SK-N-SH (cell line): ENCODE results near the gene RWDD2A. TPM values are rescaled to one million over a fixed set of nuclear protein-coding genes. Genes with fewer than 3 reads are reported as not detected.

Experiments
- CTCF ChIA-PET: fragments of 300-600, 350-600 bp; formaldehyde crosslinking; extraction: SDS; loops from one replicate; lab custom pipeline; 2021; lab: Yijun Ruan, JAX
- POLR2A ChIA-PET: fragments of 350-600 bp; sonication (Branson Sonifier 250); formaldehyde crosslinking; extraction: SDS; loops from one replicate; lab custom pipeline; 2020; ENCODE audit warnings: antibody characterized with exemption, inconsistent platforms; lab: Yijun Ruan, JAX
- DNase-seq: peaks from one replicate; pipeline ENCODE4 v3.0.0; 2012
- H2AFZ ChIP-seq: fragments of 200-600 bp; sonication (generic); 2 replicates; pipeline ENCODE4 v1.8.1; 2016; ENCODE audit warnings: antibody characterized with exemption, mild to moderate bottlenecking, low read depth
- H3F3A ChIP-seq: fragments of 200-600 bp; sonication (generic); replicated peaks from 2 replicates; pipeline ENCODE3; 2016; ENCODE audit warnings: antibody characterized with exemption, mild to moderate bottlenecking; ENCODE audit not compliant: insufficient read depth
- H3K27ac ChIP-seq, 2 experiments: fragments of 200-500 bp in 1 of 2; fragments of 200-600 bp in 1 of 2; sonication (Bioruptor generic) in 1 of 2; sonication (generic), shearing (Covaris generic) in 1 of 2; 2 replicates each; pipeline versions ENCODE4 v1.5.1 to v1.6.1; 2014 to 2016; ENCODE audit warnings: low read depth in 2 of 2, inconsistent platforms in 1 of 2, low read length in 1 of 2, mild to moderate bottlenecking in 1 of 2, mixed read lengths in 1 of 2
- H3K27me3 ChIP-seq: fragments of 200-600 bp; sonication (generic), shearing (Covaris generic); 2 replicates; pipeline ENCODE4 v1.6.1; 2016; ENCODE audit warnings: mixed run types; ENCODE audit not compliant: insufficient read depth
- H3K36me3 ChIP-seq, 2 experiments: fragments of 200-500 bp in 1 of 2; fragments of 200-600 bp in 1 of 2; sonication (Bioruptor generic) in 1 of 2; sonication (generic) in 1 of 2; replicated peaks in 1 of 2; 2 replicates each; pipeline versions ENCODE3 to v1.5.1; 2014 to 2016; ENCODE audit warnings: low read length in 1 of 2, mild to moderate bottlenecking in 1 of 2; ENCODE audit not compliant: insufficient read depth in 2 of 2, control insufficient read depth in 1 of 2
- H3K4me1 ChIP-seq, 2 experiments: fragments of 200-500 bp in 1 of 2; fragments of 200-600 bp in 1 of 2; sonication (Bioruptor generic) in 1 of 2; sonication (generic), shearing (Covaris generic) in 1 of 2; 2 replicates each; pipeline versions ENCODE4 v1.5.1 to v1.6.1; 2014 to 2016; ENCODE audit warnings: low read depth in 1 of 2, low read length in 1 of 2, mixed run types in 1 of 2; ENCODE audit not compliant: insufficient read depth in 2 of 2, control insufficient read depth in 1 of 2
- H3K4me2 ChIP-seq: fragments of 200-600 bp; sonication (generic), shearing (Covaris generic); 2 replicates; pipeline ENCODE4 v1.6.1; 2017; ENCODE audit warnings: mixed run types
- H3K4me3 ChIP-seq, 2 experiments: fragments of 200-500 bp in 1 of 2; fragments of 200-600 bp in 1 of 2; sonication (Bioruptor generic) in 1 of 2; sonication (generic), shearing (Covaris generic) in 1 of 2; 2 replicates each; pipeline versions ENCODE4 v1.5.1 to v1.8.1; 2014 to 2016; ENCODE audit warnings: low read depth in 2 of 2, inconsistent platforms in 1 of 2, low read length in 1 of 2, mild to moderate bottlenecking in 1 of 2, mixed read lengths in 1 of 2, moderate library complexity in 1 of 2
- H3K79me2 ChIP-seq: fragments of 200-600 bp; sonication (generic); 2 replicates; pipeline ENCODE4 v1.8.1; 2017; ENCODE audit warnings: mild to moderate bottlenecking; ENCODE audit not compliant: insufficient read depth
- H3K9ac ChIP-seq: fragments of 200-600 bp; sonication (generic); 2 replicates; pipeline ENCODE4 v1.6.1; 2017; ENCODE audit warnings: mixed run types
- H3K9me2 ChIP-seq: fragments of 200-600 bp; sonication (generic); 2 replicates; pipeline ENCODE4 v1.6.1; 2017; ENCODE audit warnings: mixed run types
- H3K9me3 ChIP-seq: fragments of 200-600 bp; sonication (generic); 2 replicates; pipeline ENCODE4 v1.6.1; 2017; ENCODE audit warnings: mixed run types, mild to moderate bottlenecking, moderate library complexity
- H4K20me1 ChIP-seq: fragments of 200-600 bp; sonication (generic); 2 replicates; pipeline ENCODE4 v1.6.1; 2017; ENCODE audit warnings: mild to moderate bottlenecking, mixed run types; ENCODE audit not compliant: insufficient read depth
- CTCF ChIP-seq: fragments of 200-600 bp; sonication (generic); IDR thresholded peaks from 2 replicates; pipeline ENCODE4 v1.6.1; 2017; ENCODE audit warnings: antibody characterized with exemption, mild to moderate bottlenecking, moderate library complexity
- FOXJ3 ChIP-seq: sonication (generic); formaldehyde crosslinking; IDR thresholded peaks from 2 replicates; pipeline ENCODE4 v1.5.1; 2020; ENCODE audit warnings: mild to moderate bottlenecking, missing genetic modification reagents
- GABPA ChIP-seq: IDR thresholded peaks from 2 replicates; pipeline ENCODE4 v1.4.0; 2012; ENCODE audit warnings: low read depth, mild to moderate bottlenecking
- JUND ChIP-seq: IDR thresholded peaks from 2 replicates; pipeline ENCODE4 v1.4.0; 2012
- NFIC ChIP-seq: IDR thresholded peaks from 2 replicates; pipeline ENCODE4 v1.4.0; 2012; ENCODE audit warnings: borderline replicate concordance
- RAD21 ChIP-seq: IDR thresholded peaks from 2 replicates; pipeline ENCODE4 v1.6.1; 2012; ENCODE audit warnings: mild to moderate bottlenecking, low read length
- RCOR1 ChIP-seq: fragments of 150-350 bp; IDR thresholded peaks from 2 replicates; pipeline ENCODE4 v1.6.1; 2017; ENCODE audit warnings: antibody characterized with exemption, low read length
- RXRA ChIP-seq: IDR thresholded peaks from 2 replicates; pipeline ENCODE4 v1.4.0; 2012; ENCODE audit warnings: low read depth, mild to moderate bottlenecking, borderline replicate concordance
- SMC3 ChIP-seq: IDR thresholded peaks from 2 replicates; pipeline ENCODE4 v1.6.1; 2012; ENCODE audit warnings: low read depth, low read length, improper control_type of control experiment
- TAF1 ChIP-seq: IDR thresholded peaks from 2 replicates; pipeline ENCODE4 v1.6.1; 2012; ENCODE audit warnings: low read depth, mild to moderate bottlenecking, low read length, moderate library complexity, borderline replicate concordance
- USF2 ChIP-seq: fragments of 150-350 bp; IDR thresholded peaks from 2 replicates; pipeline ENCODE4 v1.6.1; 2017; ENCODE audit warnings: antibody characterized with exemption, low read length, low read depth, borderline replicate concordance
- YY1 ChIP-seq: IDR thresholded peaks from 2 replicates; pipeline ENCODE4 v1.4.0; 2012; ENCODE audit warnings: low read depth, mild to moderate bottlenecking
- WGBS: methylation state at CpG from one replicate; pipeline ENCODE4 v1.1.6; 2017; ENCODE audit warnings: low lambda C conversion rate; 5-methylcytosine and 5-hydroxymethylcytosine counted together
- polyA plus RNA-seq, 3 experiments: library from polyadenylated mRNA; depleted of rRNA; stranded (reverse); fragments of >200 nt; gene quantifications; 2 replicates each; pipeline ENCODE4 v1.2.3, GENCODE V29; 2012
- TF ChIP-seq, protein P1 (sequence below): IDR thresholded peaks from 2 replicates; pipeline ENCODE4 v1.4.0; 2012; ENCODE audit warnings: low read depth, borderline replicate concordance
- TF ChIP-seq, protein P2 (sequence below): IDR thresholded peaks from 2 replicates; pipeline ENCODE4 v1.6.1; 2012; ENCODE audit warnings: mild to moderate bottlenecking, low read depth, low read length, moderate library complexity

RWDD2A gene
- polyA plus RNA-seq, 1 of the 3 experiments (the other 2 are of a cell fraction): 3.4 TPM

DNA sequence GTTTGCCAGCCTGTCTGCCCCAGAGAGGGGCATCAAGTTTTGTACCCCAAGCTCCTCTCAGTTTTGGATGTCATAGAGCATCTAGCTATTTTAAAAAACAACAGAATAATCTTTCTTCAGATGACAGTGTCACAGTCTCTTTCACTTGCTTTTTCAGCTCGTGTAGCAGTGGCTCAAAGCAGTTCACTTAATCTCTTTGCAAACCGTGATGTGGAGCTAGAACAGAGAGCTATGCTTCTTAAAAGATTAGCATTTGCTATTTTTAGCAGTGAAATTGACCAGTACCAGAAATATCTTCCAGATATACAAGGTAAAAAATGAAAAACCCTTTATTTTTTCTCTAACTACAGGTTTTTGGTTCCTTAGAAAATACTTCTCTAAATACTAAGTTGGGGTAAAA is 37.4 kb upstream of the RWDD2A start:
- ChIA-PET POLR2A (no interaction called here), CTCF (no interaction called here)
- Histone ChIP-seq H4K20me1 (no peaks in the 10 kb centered on the region), H3K79me2 (no peaks in the 10 kb centered on the region), H3K4me1 (peaks cover 0 to 7% of the 10 kb centered on the region in 2 experiments; a peak in 1 of 4 replicates), H3K4me3 (no peak overlapping the region), H3F3A (no peaks in the 10 kb centered on the region), H3K9me2 (no peaks in the 10 kb centered on the region), H3K9ac (no peak overlapping the region), H3K27ac (no peak overlapping the region), H3K27me3 (no peaks in the 10 kb centered on the region), H3K9me3 (no peaks in the 10 kb centered on the region), H2AFZ (no peak overlapping the region), H3K4me2 (no peak overlapping the region), H3K36me3 (peaks cover 11 to 49% of the 10 kb centered on the region in 2 experiments)
- 94% methylated on average over 2 of the region's 2 CpGs for whole genome bisulfite sequencing
- no peak for TF ChIP-seq YY1
- no peak for TF ChIP-seq NFIC
- TF ChIP-seq RXRA: no peak
- TF ChIP-seq RCOR1: no peak
- no peak for TF ChIP-seq CTCF
- no peak for TF ChIP-seq FOXJ3 (CRISPR knock-in tag)
- TF ChIP-seq, protein P1, sequence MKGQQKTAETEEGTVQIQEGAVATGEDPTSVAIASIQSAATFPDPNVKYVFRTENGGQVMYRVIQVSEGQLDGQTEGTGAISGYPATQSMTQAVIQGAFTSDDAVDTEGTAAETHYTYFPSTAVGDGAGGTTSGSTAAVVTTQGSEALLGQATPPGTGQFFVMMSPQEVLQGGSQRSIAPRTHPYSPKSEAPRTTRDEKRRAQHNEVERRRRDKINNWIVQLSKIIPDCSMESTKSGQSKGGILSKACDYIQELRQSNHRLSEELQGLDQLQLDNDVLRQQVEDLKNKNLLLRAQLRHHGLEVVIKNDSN: no peak
- TF ChIP-seq, protein P2, sequence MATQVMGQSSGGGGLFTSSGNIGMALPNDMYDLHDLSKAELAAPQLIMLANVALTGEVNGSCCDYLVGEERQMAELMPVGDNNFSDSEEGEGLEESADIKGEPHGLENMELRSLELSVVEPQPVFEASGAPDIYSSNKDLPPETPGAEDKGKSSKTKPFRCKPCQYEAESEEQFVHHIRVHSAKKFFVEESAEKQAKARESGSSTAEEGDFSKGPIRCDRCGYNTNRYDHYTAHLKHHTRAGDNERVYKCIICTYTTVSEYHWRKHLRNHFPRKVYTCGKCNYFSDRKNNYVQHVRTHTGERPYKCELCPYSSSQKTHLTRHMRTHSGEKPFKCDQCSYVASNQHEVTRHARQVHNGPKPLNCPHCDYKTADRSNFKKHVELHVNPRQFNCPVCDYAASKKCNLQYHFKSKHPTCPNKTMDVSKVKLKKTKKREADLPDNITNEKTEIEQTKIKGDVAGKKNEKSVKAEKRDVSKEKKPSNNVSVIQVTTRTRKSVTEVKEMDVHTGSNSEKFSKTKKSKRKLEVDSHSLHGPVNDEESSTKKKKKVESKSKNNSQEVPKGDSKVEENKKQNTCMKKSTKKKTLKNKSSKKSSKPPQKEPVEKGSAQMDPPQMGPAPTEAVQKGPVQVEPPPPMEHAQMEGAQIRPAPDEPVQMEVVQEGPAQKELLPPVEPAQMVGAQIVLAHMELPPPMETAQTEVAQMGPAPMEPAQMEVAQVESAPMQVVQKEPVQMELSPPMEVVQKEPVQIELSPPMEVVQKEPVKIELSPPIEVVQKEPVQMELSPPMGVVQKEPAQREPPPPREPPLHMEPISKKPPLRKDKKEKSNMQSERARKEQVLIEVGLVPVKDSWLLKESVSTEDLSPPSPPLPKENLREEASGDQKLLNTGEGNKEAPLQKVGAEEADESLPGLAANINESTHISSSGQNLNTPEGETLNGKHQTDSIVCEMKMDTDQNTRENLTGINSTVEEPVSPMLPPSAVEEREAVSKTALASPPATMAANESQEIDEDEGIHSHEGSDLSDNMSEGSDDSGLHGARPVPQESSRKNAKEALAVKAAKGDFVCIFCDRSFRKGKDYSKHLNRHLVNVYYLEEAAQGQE: no peak
- no peak for TF ChIP-seq GABPA
- TF ChIP-seq SMC3: no peak
- no peak for TF ChIP-seq JUND
- TF ChIP-seq USF2: no peak
- TF ChIP-seq TAF1: no peak
- no peak for TF ChIP-seq RAD21
- no peak for DNase-seq
